Cardiac fibroblast (primary cell): ENCODE results near the gene PCBD1.
A peak's percentile ranks its signal among the peaks of the same experiment; 100 is the strongest.

Experiments
- DNase-seq, 2 donors: peaks; one replicate each; pipeline versions ENCODE4 v3.0.0 to v3.0.0-alpha.2; 2010; ENCODE audit warnings: low read depth in 2 of 2
- H3K4me3 ChIP-seq, 2 donors: replicated peaks in 1 of 2; 1 replicate in 1 of 2; 2 replicates in 1 of 2; pipeline ENCODE4 v1.5.1; 2011; ENCODE audit warnings: low read depth in 2 of 2, low read length in 2 of 2, mild to moderate bottlenecking in 2 of 2, moderate library complexity in 1 of 2
- TF ChIP-seq, protein P1 (sequence below): IDR thresholded peaks from one replicate; pipeline ENCODE4 v1.5.1; 2011; ENCODE audit warnings: low read depth, mild to moderate bottlenecking, low read length, inconsistent platforms

PCBD1 gene

DNA sequence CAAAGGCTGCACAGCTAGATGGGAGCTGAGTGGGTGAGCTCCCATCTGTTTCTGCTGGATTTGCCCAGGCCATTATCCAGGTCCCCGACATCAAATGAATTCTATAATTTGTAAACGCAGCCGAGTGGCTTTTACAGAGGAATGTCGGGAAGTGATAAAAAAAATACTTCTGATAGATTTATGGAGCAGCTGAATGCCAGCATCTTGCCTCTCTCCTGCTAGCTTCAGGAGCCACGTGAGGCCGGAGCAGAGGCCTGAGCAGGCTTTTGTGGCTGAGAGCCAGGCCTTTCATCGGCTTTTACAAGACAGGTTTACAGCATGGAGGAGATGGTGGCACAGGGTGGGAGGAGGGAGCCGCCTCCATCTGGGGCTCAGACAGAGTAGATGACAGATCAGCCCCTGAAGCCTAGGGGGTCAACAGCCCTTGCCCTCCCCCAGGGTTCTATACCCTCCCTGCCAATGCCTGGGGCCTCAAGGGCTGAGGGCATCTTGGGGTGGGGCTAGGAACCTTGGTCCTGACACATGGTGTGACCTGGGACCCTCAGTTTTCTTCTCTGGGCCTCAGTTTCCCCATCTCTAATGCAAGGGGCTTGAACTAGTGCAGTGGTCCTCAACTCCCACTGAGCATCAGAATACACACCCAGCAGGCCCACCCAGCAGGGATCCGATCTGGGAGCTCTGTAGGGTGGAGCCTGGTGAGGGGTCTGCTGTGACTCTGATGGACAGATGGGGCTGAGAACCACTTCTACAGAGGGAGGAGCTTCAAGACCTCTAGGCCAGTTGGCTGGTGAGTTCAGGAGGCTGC, 44.2 kb upstream of the PCBD1 start:
- TF ChIP-seq, protein P1, sequence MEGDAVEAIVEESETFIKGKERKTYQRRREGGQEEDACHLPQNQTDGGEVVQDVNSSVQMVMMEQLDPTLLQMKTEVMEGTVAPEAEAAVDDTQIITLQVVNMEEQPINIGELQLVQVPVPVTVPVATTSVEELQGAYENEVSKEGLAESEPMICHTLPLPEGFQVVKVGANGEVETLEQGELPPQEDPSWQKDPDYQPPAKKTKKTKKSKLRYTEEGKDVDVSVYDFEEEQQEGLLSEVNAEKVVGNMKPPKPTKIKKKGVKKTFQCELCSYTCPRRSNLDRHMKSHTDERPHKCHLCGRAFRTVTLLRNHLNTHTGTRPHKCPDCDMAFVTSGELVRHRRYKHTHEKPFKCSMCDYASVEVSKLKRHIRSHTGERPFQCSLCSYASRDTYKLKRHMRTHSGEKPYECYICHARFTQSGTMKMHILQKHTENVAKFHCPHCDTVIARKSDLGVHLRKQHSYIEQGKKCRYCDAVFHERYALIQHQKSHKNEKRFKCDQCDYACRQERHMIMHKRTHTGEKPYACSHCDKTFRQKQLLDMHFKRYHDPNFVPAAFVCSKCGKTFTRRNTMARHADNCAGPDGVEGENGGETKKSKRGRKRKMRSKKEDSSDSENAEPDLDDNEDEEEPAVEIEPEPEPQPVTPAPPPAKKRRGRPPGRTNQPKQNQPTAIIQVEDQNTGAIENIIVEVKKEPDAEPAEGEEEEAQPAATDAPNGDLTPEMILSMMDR = no peak

DNA sequence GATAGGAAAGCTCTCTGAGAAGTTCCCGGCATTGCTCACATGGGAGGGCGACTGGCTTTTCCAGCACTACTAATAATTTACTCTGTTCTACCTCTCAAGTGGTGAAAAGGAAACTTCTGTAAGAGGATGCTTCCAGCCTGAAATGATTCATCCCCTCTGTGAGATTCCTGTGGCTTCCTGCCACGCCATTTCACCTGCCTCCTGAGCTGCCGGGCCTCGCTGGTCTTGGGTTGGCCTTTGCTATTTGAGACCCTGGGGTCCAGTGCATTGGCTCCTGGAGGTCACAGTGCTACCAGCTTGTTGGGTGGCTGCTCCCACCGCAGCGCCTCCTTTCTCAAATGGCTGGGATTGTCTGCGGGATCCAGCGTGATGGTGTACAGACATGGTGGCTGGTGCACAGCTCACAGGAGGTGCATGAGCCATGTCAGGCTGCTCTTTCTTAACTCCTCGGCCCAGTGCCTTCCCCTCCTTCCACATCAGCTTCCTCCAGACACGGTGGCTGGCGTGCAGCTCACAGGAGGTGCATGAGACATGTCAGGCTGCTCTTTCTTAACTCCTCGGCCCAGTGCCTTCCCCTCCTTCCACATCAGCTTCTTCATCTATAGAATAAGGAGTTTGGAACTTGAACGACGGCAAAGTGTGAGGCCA, 42.9 kb upstream of the PCBD1 start:
- peak; percentile 5 to 37 for DNase-seq
- H3K4me3 ChIP-seq = no peak overlapping the region

More for the DNA sequence above, 44.2 kb upstream of the PCBD1 start:
- H3K4me3 ChIP-seq = no peak overlapping the region
- DNase-seq = peak in 1 of 2 donors; percentile 9

DNA sequence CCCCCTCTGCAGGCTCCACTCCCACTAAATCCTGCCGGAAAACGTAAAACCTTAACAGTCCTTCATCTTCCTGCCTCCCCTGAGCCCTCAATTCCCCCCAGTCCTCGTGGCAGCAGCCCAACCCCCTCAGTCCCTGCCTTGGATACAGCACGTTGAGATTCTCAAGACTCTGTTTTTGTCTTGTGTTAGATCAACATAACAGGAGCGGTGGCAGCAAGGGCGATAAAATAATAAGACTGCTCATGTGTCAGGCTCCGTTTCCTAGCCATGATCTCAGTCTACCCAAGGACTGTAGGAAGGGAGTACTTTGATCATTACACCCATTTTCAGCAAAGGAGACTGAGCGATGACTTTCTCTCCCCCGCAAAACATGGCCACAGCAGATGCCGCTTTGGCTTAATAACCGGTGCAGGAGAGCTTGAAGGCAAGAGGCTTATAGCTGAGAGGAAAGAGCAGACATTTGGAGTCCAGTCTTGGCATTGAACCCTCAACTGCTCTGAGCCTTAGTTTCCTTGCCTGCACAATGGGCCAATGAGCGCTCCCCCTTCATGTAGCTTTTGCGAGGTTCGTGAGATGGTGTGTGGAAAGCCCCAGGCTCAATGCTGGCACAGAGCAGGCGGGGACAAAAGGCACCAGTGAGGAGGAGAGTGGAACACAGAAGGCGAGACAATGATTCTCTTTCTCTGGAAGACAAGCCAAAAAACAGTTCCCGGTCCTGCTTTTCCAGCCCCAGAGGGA, 42.1 kb upstream of the PCBD1 start:
- H3K4me3 ChIP-seq = no peak overlapping the region
- TF ChIP-seq, protein P1 = no peak
- no peak for DNase-seq

More for the DNA sequence above, 42.9 kb upstream of the PCBD1 start:
- TF ChIP-seq, protein P1 = no peak

DNA sequence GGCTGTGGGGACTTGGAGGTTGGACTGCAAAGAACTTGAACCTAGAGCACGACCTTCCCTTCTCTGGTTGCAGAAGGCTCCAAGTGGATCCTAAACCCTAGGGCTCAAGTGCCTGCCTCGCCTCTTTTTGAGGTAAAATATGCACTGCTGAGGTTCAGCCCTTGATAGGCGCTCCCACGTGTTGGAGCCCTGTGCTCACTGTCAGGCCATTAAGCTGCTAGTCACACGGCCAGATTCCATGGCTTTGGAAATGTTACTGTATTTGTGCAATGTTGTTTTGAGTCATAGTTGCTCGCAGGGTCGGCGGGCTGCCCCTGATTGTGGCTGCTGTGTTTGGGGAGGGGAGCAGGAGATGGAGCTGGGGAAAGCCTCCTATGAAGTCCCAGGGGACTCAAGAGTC, 39.8 kb upstream of the PCBD1 start:
- TF ChIP-seq, protein P1 = no peak
- DNase-seq = no peak
- H3K4me3 ChIP-seq = no peak overlapping the region

DNA sequence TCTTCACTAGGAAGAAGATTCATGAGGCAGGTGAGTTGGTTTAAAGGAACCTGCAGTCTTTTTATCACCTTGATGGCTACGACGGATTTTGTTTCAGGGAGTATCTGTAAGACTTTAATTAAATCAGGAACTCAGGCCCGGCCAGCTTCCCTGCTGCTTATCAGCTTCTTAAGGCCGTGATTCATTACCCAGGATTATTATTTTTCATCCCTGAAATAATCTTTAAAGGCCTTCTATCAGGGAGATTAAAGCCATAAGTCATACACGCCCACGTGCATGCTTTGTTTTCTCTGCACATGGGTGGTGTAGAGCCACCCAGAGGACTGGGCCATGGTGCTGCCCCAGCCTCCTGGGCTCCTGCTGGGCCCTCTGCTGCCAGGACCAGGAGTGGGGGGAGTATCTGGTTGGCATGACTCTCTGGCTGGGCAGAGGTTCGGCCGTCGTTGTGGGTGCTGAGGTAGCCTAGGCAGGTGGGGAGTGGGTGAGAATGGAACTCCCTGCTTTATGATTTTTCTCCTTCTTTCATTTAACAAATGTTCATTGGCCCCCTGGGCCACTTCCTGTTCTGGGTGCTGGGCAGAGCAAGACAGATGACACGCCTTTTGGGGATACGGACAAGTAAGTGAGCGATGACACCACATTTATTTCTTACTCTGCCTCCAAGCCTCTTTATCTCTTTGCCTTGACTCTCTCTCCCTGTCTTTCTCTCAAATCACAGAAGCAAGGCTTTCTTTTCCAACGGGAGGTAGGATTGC, 39.0 kb upstream of the PCBD1 start:
- TF ChIP-seq, protein P1 = no peak
- no peak overlapping the region for H3K4me3 ChIP-seq
- peak; percentile 5 to 18 for DNase-seq
